Brain pericyte (primary cell): Measurements from ENCODE around the gene LIMK1.
"Not testable (repeated sequence)": the region's sequence is repeated elsewhere in the genome, so short reads cannot be mapped to it uniquely, and the experiment has no call there.

ENCODE experiments used
- DNase-seq: peaks from one replicate; pipeline ENCODE4 v3.0.0-alpha.2; 2012; ENCODE audit warnings: low read depth, low spot score

LIMK1 gene

GRCh38 chr7:74084722-74085578 lies 1.3 kb downstream of the LIMK1 start:
- DNase-seq, result no peak

DNA sequence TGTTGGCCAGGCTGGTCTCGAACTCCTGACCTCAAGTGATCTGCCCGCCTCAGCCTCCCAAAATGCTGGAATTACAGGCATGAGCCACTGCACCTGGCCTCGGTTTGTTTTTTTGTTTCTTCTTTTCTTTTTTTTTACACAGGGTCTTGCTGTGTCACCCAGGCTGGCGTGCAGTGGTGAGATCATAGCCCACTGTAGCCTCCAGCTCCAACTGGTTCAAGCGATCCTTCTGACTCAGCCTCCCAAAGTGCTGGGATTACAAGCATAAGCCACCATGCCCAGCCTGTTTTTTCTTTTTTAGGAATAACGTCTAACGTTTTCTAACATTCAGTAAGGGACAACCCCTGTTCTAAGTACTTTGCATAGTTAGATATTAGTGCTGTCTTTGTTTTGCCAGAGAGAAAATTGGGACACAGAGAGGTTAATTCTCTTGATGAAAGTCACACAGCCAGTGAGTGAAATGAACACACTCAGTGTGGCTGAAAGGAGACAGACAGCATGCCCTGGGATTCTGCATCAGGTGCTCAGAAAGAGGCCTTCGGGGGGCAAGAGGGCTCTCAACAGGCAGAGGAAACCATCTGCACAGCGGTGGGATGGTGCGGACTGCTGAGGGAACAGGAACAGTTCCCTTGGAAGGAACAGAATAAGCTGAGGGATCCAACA lies 4.3 kb downstream of the LIMK1 start:
- DNase-seq, result no peak

- no peak for DNase-seq
These were observed 8.8 kb downstream of the LIMK1 start for GRCh38 chr7:74092321-74092963.

DNA sequence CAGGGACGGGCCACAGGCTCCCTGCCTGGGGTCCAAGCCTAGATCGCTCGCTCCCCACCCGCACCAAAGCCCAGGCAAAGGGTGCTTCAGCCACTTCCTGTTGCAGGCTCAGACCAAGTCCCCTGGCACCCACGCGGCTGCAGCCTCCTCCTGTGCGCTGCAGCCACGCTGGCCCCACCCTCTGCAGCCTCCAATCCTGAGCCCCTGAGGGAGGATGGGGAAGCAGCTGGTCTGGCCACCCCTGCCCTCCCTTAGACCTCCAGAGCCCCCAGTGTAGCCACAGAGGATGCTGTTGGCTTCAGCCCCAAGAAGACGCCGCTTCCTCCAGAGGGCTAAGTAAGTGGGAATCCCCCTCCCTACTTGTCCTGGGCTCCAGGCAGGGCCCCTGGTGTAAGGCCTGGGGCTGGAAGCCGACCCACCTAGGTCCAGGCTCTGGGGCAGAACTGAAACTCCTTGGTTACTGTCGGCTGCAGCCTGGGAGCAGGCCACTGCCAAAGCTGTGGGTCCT lies 9.4 kb downstream of the LIMK1 start:
- DNase-seq, result no peak

DNA sequence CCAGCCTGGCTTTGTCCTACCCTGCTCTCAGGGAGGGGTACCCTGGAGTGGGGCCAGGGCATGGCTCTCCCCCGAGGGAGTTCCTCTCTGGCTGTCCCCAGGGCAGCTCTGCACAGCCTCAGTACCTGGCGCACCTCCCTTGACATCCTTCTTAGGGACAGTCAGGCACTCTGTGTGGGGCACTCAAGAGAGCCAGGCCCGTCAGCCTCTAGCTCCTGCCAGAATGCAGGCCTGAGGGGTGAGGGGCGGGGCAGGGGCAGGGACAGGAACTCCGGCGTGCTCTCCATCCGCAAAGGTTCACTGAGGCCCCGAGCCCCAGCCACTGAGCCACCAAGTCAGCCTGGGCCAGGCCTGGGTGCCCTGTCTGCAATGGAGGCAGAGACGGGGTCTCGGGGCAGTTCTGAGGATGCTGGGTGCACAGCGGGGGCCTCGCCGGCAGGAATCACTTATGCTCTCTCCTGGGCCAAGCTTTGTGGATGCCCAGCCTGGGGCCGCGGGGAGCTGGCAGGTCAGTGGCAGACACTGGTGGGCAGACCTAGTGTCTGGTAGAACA lies 10.1 kb downstream of the LIMK1 start:
- no peak for DNase-seq

GRCh38 chr7:74094224-74095101 lies 10.9 kb downstream of the LIMK1 start:
- peak; percentile 67 for DNase-seq

DNA sequence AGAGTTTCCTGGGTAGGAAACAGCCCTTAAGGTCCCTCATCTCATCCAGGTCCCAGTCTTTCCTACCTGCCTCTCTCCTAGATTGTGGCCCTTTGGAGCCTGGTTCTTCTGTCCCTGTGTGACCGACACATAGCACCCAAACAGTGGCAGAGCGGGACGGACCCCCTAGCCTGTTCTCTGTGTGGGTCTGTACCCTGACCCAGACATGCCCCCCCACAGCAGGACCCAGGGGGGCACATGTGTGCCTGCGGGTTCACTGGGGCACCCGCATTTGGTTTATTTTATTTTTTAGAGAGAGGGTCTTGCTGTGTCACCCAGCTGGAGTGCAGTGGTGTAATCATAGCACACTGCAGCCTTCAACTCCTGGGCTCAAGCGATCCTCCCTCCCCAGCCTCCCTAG lies 11.5 kb downstream of the LIMK1 start:
- no peak for DNase-seq

DNA sequence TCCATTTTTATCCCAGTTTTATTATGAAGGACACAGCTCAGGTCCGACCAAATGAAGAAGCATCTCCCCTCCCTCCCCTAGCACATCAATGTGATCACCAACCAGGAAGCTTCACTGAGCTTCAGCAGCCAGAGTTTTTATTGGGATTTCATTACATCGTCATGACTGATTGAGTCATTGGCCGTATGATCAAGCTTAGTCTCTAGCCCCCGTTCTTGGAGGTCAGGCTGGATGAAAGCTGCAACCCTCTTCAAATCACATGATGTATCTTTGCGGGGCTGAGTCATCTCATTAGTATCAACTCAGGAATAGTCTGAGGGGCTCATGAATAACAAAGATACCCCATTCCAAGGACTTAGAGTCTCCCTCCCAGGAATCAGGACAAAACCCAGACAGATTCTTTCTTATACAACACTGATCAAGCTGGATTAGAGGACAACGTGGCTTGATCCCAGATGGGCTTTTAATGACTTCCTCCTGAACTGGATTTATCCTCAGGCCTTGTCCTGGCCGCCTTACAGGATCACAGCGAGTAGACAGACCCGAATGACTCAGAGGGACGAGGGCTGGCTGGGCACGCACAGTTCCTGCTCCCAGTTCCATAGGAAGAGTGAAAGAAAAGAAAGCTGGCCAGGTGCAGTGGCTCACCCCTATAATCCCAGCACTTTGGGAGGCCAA lies 14.5 kb downstream of the LIMK1 start:
- DNase-seq, result peak; percentile 61

- DNase-seq, result no peak
These were observed 15.4 kb downstream of the LIMK1 start for GRCh38 chr7:74099031-74099430.

- DNase-seq, result no peak
These were observed 17.6 kb downstream of the LIMK1 start for GRCh38 chr7:74101061-74101681.

DNA sequence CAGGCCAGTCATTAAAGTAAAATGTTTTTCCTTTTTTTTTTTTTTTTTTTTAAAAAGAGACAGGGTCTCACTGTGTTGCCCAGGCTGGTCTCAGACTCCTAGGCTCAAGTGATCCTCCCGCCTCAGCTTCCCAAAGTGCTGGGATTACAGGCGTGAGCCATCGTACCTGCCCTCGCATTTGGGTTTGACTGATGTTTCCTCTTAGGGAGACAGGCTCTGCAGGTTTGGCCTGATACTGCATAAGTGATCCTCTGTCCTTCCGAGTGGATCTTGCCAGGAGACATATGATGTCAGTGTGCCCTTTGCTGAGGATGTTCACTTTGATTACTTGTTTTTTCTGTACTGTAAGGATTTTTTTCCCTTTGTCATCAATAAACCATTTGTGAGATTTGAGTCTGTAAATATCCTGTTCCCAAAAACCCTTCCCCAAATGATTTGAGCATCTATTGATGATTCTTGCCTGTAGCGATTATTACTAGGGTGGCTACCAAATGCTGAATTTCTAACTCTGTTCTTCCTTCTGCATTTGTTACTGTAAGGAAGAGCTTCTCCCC lies 19.7 kb downstream of the LIMK1 start:
- DNase-seq, result no peak

DNA sequence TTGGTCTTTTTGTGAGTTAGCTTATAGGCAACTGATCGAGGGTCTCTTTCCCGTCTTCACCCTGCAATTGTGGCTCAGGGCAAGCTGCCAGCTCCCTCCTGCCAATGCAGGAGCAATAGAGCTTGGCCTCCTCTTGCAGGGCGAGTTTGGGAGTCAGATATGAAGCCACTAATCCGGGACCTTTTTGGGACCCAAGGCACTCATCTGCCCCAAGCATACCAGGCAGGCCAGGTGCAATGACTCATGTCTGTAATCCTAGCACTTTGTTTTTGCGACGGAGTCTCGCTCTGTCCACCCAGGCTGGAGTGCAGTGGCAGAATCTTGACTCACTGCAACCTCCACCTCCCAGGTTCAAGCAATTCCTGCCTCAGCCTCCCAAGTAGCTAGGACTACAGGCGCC lies 21.1 kb downstream of the LIMK1 start:
- no peak for DNase-seq

- no peak for DNase-seq
These were observed 22.4 kb downstream of the LIMK1 start for GRCh38 chr7:74105992-74106391.

DNA sequence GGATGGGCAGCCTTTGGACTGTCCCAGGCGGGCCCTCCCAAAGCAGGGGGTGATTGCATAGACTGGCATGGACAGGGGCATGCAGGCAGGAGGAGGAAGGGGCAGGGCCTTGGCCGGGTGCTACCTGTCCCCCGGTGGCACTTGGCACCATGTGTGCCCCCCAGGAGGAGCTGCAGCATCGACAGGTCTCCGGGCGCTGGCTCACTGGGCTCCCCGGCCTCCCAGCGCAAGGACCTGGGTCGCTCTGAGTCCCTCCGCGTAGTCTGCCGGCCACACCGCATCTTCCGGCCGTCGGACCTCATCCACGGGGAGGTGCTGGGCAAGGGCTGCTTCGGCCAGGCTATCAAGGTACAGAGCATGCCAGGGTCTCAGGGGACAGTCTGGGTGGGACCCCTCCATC lies 23.2 kb downstream of the LIMK1 start:
- DNase-seq, result no peak

DNA sequence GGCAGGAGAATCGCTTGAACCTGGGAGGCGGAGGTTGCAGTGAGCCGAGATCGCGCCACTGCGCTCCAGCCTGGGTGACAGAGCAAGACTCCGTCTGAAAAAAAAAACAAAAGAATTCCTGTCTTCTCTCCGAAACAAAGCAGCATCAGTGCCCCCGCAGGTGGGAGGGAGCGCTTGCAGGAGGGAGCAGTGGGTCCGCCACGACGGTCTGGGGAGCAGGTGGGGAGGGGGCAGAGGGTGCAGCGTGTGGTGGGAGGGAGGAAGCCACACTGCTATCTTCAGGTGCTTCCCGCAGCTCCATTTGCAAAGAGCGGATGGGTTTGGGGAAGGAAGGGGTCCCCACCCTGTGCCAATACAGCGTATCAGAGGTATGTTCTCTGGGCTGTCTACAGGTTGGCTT lies 31.7 kb downstream of the LIMK1 start:
- DNase-seq, result no peak

- no peak for DNase-seq
These were observed 32.8 kb downstream of the LIMK1 start for GRCh38 chr7:74116356-74116755.

GRCh38 chr7:74119831-74120230 lies 36.2 kb downstream of the LIMK1 start:
- no peak for DNase-seq

DNA sequence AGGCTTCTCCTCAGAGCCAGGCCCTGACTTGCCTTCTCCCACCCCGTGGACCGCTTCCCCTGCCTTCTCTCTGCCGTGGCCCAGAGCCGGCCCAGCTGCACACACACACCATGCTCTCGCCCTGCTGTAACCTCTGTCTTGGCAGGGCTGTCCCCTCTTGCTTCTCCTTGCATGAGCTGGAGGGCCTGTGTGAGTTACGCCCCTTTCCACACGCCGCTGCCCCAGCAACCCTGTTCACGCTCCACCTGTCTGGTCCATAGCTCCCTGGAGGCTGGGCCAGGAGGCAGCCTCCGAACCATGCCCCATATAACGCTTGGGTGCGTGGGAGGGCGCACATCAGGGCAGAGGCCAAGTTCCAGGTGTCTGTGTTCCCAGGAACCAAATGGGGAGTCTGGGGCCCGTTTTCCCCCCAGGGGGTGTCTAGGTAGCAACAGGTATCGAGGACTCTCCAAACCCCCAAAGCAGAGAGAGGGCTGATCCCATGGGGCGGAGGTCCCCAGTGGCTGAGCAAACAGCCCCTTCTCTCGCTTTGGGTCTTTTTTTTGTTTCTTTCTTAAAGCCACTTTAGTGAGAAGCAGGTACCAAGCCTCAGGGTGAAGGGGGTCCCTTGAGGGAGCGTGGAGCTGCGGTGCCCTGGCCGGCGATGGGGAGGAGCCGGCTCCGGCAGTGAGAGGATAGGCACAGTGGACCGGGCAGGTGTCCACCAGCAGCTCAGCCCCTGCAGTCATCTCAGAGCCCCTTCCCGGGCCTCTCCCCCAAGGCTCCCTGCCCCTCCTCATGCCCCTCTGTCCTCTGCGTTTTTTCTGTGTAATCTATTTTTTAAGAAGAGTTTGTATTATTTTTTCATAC lies 38.0 kb downstream of the LIMK1 start:
- no peak for DNase-seq

GRCh38 chr7:74123892-74124291 lies 40.3 kb downstream of the LIMK1 start:
- DNase-seq, result not testable (repeated sequence)
